Activated naive CD4-positive, alpha-beta T cell treated with anti-CD3 and anti-CD28 coated beads for 36 hours (primary cell): ENCODE results near the gene ZNF532. TPM values are rescaled to one million over a fixed set of nuclear protein-coding genes. Genes with fewer than 3 reads are reported as not detected.
"Not testable (repeated sequence)": the region's sequence is repeated elsewhere in the genome, so short reads cannot be mapped to it uniquely, and the experiment has no call there.

Experiments used
- CTCF ChIA-PET: fragments of 350-600 bp; sonication (Branson Sonifier 250); formaldehyde crosslinking; loops from one replicate; lab custom pipeline; 2021; ENCODE audit warnings: antibody characterized with exemption; lab: Charles Lee
- DNase-seq: peaks from one replicate; pipeline ENCODE4 v3.0.0-alpha.2; 2020
- H3K27ac Mint-ChIP-seq: one replicate; pipeline ENCODE4 v1.8.0; 2021; ENCODE audit warnings: mild to moderate bottlenecking, mixed read lengths
- H3K27me3 Mint-ChIP-seq: one replicate; pipeline ENCODE4 v1.8.0; 2021; ENCODE audit warnings: low read depth, mixed read lengths
- H3K36me3 Mint-ChIP-seq: one replicate; pipeline ENCODE4 v1.8.0; 2021; ENCODE audit warnings: low read depth, mixed read lengths
- H3K4me1 Mint-ChIP-seq: one replicate; pipeline ENCODE4 v1.8.0; 2021; ENCODE audit warnings: low read depth, mixed read lengths
- H3K4me3 Mint-ChIP-seq: one replicate; pipeline ENCODE4 v1.8.0; 2021; ENCODE audit warnings: mild to moderate bottlenecking, moderate library complexity, mixed read lengths
- H3K9me3 Mint-ChIP-seq: one replicate; pipeline ENCODE4 v1.8.0; 2021; ENCODE audit warnings: mixed read lengths
- intact Hi-C: fragments of 100-400 bp; cut with micrococcal nuclease; formaldehyde crosslinking; loops from one replicate; pipeline ENCODE4 v1.15.1; 2023
- total RNA-seq, 2 experiments: library from RNA; stranded (reverse); gene quantifications; one replicate each; pipeline ENCODE4 v1.2.3, GENCODE V29; 2021

ZNF532 gene
- total RNA-seq, 2 experiments from 2014 or later: 4.0 to 4.3 TPM

DNA sequence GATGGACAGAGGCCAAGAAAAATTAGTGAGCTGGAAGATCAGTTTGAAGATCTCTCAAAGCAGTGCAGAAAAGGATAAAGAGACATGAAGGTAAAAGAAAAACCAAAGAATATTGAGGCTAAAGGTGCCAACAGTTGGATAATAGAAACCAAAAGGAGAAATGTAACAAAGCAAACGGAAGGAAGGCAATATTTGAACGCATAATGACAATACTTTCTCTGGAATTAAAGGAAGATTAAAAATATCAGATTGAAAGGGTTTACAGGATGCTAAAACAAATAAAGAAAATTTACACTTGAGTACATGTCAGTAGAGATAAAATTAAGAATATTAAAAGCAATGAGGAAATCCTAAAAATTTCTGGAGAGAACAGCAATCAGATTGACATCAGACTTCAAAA is 149.1 kb downstream of the ZNF532 start:
- no peak overlapping the region for H3K4me3 Mint-ChIP-seq
- CTCF ChIA-PET: interaction anchor here (0.6 to 0.7 kb wide), 2 partner anchors 410 to 879 kb away, joined by 3 to 4 read pairs; no protein-coding TSS in a partner anchor
- peaks cover 12% of the 10 kb centered on the region for H3K27me3 Mint-ChIP-seq
- H3K9me3 Mint-ChIP-seq: peaks cover 8% of the 10 kb centered on the region
- no peak overlapping the region for H3K27ac Mint-ChIP-seq
- no peak for DNase-seq
- no peaks in the 10 kb centered on the region for H3K36me3 Mint-ChIP-seq
- intact Hi-C loops: no loop called here
- no peaks in the 10 kb centered on the region for H3K4me1 Mint-ChIP-seq

DNA sequence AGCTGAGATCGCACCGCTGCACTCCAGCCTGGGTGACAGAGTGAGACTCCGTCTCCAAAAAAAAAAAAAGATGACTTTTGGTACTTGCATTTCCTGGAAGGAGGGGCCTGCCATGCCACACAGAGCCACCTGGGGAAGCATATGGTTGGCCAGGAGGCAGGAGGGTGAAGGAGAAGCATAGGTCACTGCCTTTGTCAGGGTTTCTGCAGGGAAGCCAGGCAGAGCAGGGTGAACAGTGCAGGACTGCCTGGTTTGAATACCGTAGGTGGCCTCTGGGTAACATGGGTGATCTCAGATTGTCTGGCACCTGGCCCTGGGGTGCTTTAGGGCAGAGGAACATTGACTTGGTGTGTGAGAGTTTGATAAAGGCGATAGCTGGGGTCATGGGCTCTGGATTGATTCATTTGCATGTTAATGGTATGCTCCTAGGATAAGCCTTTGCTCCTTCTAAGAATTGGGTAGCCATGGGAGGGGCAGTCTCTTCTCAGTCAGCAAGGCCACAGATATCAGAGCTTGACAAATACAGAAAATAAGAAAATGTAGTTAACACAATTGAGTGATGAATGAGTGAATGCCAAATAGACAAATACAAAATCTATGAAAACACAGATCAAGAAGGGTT is 151.0 kb downstream of the ZNF532 start:
- Mint-ChIP-seq H3K36me3 (no peaks in the 10 kb centered on the region), H3K9me3 (peaks cover 10% of the 10 kb centered on the region), H3K4me1 (no peaks in the 10 kb centered on the region), H3K4me3 (no peak overlapping the region), H3K27me3 (peaks cover 12% of the 10 kb centered on the region), H3K27ac (no peak overlapping the region)
- no peak for DNase-seq
- CTCF ChIA-PET: no interaction called here
- intact Hi-C loops: no loop called here

DNA sequence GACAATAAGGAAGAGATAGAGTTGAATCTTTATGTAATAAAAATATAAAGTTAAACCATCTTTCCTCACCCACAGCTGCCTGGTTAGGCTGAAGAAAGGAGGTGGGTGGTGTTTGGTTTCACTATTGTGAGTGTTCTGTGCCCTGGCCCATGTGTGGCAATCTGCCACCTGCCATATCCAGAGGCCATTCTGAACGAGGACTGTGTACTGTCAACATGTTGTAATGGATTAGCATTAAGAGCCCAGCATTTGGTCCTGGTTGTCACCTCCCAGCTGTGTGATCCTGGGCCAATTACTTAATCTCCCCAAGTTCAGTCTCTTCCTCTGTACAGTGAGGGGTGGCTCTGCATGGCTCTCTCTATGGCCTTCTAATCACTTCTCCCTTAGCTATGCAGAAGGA is 156.8 kb downstream of the ZNF532 start:
- DNase-seq: no peak
- CTCF ChIA-PET: no interaction called here
- peaks cover 7% of the 10 kb centered on the region for H3K27me3 Mint-ChIP-seq

DNA sequence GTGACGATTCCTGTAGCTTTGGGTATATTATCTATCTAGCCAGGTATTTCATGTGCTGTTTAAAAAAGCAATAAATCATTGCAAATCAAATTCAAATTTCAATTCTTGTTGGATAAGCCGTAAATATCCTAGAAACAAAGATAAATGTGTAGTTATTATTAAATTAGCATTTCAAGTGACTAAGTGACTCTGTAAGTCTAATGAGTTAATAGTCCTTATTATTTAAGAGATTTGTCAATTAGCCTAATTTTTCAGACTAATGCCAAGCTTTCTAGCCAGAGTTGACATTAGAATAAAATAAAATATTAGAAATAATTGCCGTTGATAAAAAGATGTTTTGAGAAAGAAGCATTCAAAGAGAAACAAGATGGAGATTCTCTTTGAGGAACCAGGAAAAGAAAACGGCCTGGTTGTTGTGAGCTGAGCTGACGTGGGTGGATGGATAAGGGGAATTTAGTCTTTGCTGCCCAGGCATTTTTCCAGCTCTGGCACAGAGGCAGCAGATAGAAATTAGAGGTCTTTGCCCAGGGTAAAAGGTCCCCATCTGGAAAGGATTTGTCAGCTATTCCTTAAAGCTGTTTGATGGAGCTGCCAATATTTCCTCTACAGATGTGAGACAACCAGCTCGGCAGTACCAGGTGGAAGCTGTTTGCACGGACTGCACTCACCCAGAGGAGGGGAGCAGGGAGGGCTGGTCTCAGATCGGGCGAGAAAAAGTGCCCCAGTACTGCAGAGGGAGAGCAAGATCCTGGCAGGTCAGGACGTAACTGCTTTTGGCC is 157.7 kb downstream of the ZNF532 start:
- Mint-ChIP-seq H3K36me3 (no peaks in the 10 kb centered on the region), H3K27ac (no peak overlapping the region), H3K4me1 (no peaks in the 10 kb centered on the region), H3K4me3 (no peak overlapping the region), H3K9me3 (peaks cover 8% of the 10 kb centered on the region), H3K27me3 (peaks cover 7% of the 10 kb centered on the region)
- intact Hi-C loops: no loop called here
- CTCF ChIA-PET: interaction anchor here (0.6 kb wide), 1 partner anchor 23 kb away, joined by 4 read pairs; no protein-coding TSS in a partner anchor
- no peak for DNase-seq

More for the DNA sequence above, 156.8 kb downstream of the ZNF532 start:
- no peaks in the 10 kb centered on the region for H3K4me1 Mint-ChIP-seq
- no peak overlapping the region for H3K27ac Mint-ChIP-seq
- H3K36me3 Mint-ChIP-seq: no peaks in the 10 kb centered on the region
- peaks cover 10% of the 10 kb centered on the region for H3K9me3 Mint-ChIP-seq
- intact Hi-C loops: no loop called here
- H3K4me3 Mint-ChIP-seq: no peak overlapping the region

DNA sequence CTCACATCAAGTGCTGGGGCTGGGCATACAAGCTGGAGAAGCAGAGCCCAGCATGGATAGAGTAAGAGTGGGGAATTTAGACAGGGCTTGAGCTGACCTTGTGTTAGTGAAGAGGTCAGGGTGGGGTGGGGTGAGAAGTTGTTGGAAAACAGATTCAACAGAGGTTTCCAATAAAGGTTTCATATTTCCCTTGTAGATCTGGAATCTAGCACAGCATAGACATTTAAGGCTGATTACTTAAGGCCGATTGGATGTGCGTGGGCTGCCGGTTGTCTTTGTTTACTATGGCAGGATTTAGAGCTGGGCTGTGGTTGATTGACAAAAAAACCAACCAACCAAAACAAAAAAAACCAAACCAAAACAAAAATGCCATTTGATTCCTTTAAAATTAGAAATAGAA is 160.2 kb downstream of the ZNF532 start:
- intact Hi-C loops: no loop called here
- H3K27me3 Mint-ChIP-seq: peaks cover 3% of the 10 kb centered on the region
- H3K36me3 Mint-ChIP-seq: no peaks in the 10 kb centered on the region
- H3K4me1 Mint-ChIP-seq: no peaks in the 10 kb centered on the region
- no peak overlapping the region for H3K27ac Mint-ChIP-seq
- CTCF ChIA-PET: interaction anchor here (0.6 kb wide), 1 partner anchor 607 kb away, joined by 3 read pairs; no protein-coding TSS in a partner anchor
- H3K9me3 Mint-ChIP-seq: no peaks in the 10 kb centered on the region
- no peak overlapping the region for H3K4me3 Mint-ChIP-seq
- no peak for DNase-seq

DNA sequence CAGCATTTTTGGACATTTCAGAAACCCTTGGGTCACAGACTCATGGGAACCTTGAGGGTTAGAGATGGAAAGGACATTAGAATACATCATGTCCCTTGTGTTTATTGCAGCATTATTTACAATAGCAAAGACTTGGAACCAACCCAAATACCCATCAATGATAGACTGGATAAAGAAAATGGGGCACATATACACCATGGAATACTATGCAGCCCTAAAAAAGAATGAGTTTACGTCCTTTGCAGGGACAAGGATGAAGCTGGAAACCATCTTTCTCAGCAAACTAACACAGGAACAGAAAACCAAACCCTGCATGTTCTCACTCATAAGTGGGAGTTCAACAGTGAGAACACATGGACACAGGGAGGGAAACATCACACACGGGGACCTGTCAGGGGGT is 160.9 kb downstream of the ZNF532 start:
- H3K27ac Mint-ChIP-seq: not testable (repeated sequence)

DNA sequence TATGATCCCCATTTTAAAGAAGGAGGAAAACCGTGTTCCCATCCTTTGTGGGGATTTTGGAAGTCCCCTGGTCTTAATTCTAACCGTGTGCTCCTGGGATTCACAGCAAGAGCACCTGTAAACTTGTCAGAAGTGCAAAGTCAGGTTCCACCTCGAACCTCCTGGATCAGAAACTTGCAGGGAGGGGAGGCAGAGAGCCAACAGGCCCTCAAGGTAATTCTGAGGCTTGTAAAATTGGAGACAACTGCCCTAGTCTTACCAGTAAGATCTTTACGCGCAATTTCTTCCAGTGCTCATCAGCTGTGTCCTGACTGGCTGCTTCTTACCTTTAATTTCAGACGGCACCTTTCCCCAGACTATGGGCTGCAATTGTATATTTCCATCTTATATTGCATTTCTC is 161.7 kb downstream of the ZNF532 start:
- Mint-ChIP-seq H3K36me3 (no peaks in the 10 kb centered on the region), H3K27ac (no peak overlapping the region), H3K4me1 (no peaks in the 10 kb centered on the region), H3K27me3 (peaks cover 3% of the 10 kb centered on the region), H3K4me3 (no peak overlapping the region), H3K9me3 (no peaks in the 10 kb centered on the region)
- intact Hi-C loops: no loop called here
- CTCF ChIA-PET: interaction anchor here (1.0 kb wide), 1 partner anchor 44 kb away, joined by 5 read pairs; no protein-coding TSS in a partner anchor
- DNase-seq: no peak

More for the DNA sequence above, 160.9 kb downstream of the ZNF532 start:
- DNase-seq, H3K36me3 Mint-ChIP-seq, intact Hi-C loops, H3K4me3 Mint-ChIP-seq, CTCF ChIA-PET, H3K4me1 Mint-ChIP-seq, H3K9me3 Mint-ChIP-seq, H3K27me3 Mint-ChIP-seq: not testable (repeated sequence)

DNA sequence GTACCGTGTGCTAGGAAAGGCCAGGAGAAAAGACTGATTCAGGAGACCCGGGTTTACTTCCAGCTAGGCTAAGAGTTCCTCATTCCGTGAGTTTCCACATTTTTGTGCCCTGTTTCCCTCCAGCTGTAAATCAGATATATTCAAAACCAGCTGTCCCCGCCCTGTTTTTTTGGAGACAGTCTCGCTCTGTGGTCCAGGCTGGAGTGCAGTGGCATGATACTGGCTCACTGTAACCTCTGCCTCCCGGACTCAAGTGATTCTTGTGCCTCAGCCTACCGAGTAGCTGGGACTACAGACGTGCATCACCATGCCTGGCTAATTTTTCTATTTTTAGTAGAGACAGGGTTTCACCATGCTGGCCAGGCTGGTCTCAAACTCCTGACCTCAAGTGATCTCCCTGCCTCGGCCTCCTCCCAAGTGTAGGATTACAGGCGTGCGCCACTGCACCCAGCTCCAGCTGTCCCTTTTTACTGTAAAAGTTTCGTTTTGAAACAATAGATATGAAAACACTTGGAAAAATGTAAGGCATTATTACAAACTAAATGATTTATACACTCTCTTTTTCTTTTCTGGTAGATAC is 162.2 kb downstream of the ZNF532 start:
- CTCF ChIA-PET: interaction anchor here (1.0 kb wide), 1 partner anchor 43 kb away, joined by 5 read pairs; no protein-coding TSS in a partner anchor
- intact Hi-C loops: no loop called here
- peaks cover 5% of the 10 kb centered on the region for H3K27me3 Mint-ChIP-seq
- no peak overlapping the region for H3K4me3 Mint-ChIP-seq
- no peaks in the 10 kb centered on the region for H3K4me1 Mint-ChIP-seq
- no peak for DNase-seq
- H3K9me3 Mint-ChIP-seq: no peaks in the 10 kb centered on the region
- H3K36me3 Mint-ChIP-seq: no peaks in the 10 kb centered on the region
- H3K27ac Mint-ChIP-seq: no peak overlapping the region

DNA sequence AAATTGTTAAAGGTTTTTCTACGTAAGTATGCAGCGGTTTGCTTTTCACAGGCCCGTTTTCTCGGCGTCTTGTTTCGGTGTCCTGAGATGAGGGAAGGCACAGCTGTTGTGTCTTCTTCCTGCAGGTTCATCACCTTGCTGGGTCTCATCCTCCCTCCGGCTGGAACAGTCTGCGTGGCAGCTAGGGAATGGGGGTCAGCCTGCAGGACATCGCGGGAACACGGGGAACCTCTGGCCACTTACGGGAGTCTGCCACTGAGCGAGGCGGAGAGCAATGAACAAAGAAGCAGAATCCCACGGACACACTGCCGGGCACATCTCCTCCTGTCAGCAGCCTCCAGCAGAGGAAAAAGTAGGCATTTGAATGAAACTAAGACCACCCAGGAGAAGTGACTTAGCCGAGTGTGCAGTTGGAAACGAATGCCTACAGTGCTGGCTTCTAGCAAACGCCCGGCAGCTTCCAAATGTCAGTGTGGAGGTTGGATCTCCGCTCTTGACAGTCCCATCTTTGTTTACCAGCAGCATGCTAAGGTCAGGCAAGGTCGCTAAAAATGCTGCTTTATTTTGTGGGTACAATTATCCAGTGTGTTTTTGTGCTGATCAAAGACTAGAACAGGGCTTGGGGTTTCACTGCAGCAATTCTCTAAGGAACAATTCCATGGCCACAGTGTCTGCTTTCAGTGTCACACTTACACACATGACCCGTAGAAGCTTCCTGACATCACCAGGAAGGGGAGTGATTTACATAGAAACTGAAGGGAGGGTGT is 165.2 kb downstream of the ZNF532 start:
- Mint-ChIP-seq H3K9me3 (no peaks in the 10 kb centered on the region), H3K4me1 (no peaks in the 10 kb centered on the region), H3K4me3 (no peak overlapping the region), H3K36me3 (no peaks in the 10 kb centered on the region), H3K27me3 (peaks cover 7% of the 10 kb centered on the region), H3K27ac (no peak overlapping the region)
- intact Hi-C loops: no loop called here
- DNase-seq: no peak
- CTCF ChIA-PET: no interaction called here

DNA sequence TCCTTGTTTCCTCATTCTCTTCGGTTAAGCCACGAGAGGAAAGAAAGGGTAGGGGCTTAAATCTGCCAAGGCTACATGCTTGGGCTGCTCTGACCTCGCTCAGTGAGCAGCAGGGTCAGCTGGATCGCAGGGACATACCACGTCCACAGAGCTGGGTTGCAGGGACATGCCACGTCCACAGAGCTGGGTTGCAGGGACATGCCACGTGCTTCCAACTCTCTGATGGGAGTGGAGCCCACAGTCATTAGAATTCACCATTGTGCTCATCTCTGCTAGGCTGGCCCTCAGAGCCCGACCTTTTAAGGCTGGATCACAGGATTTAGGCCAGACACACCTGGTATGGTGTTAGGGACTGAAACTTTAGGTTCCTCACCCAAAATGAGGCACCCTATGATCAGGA is 167.6 kb downstream of the ZNF532 start:
- intact Hi-C loops: no loop called here
- Mint-ChIP-seq H3K27me3 (peaks cover 5% of the 10 kb centered on the region), H3K27ac (no peak overlapping the region), H3K36me3 (no peaks in the 10 kb centered on the region), H3K4me3 (no peak overlapping the region), H3K9me3 (no peaks in the 10 kb centered on the region), H3K4me1 (no peaks in the 10 kb centered on the region)
- DNase-seq: no peak
- CTCF ChIA-PET: interaction anchor here (1.0 kb wide), 1 partner anchor 52 kb away, joined by 4 read pairs; no protein-coding TSS in a partner anchor

DNA sequence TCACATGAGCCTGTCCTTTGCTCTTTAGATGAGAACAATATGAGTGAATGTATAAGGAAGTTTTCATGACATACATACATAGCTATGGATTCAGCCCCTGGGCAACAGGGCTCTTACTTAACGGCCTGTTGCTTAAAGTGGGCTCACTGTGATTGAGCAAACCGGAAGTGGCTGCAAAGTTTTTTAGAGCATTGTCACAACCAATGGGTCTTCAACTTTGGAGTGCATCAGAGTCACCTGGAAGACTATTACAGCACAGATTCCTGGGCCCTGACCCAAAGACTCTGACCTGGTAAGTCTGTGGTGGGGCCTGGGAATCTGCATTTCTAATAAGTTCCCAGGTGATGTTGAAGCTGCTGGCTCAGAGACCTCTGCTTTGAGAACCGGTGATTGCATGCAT is 168.7 kb downstream of the ZNF532 start:
- Mint-ChIP-seq H3K27me3 (peaks cover 5% of the 10 kb centered on the region), H3K4me1 (peaks cover 6% of the 10 kb centered on the region), H3K9me3 (peaks cover 5% of the 10 kb centered on the region), H3K36me3 (no peaks in the 10 kb centered on the region), H3K4me3 (no peak overlapping the region), H3K27ac (no peak overlapping the region)
- DNase-seq: no peak
- CTCF ChIA-PET: interaction anchor here (1.0 kb wide), 1 partner anchor 51 kb away, joined by 4 read pairs; no protein-coding TSS in a partner anchor
- intact Hi-C loops: no loop called here

DNA sequence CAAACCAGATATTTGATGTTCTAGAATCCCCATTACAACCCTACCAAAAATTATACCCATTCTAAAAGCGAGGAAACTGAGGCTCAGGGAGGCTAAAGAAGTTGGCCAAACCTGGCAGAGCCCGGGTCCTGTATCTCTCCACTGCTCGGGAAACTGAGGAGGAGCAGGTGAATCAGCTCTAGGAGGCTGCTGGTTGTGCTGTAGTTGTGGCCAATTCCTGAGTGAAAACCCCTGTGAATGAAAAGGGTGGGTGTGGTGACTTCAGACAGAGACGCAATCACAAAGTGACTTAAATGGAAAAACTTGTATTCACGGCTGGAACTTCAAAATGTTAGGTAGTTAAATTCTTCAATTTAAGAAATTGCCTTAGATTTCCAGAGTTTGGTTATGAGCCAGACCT is 169.3 kb downstream of the ZNF532 start:
- H3K4me1 Mint-ChIP-seq: peaks cover 8% of the 10 kb centered on the region
- H3K9me3 Mint-ChIP-seq: peaks cover 7% of the 10 kb centered on the region
- H3K36me3 Mint-ChIP-seq: no peaks in the 10 kb centered on the region
- H3K4me3 Mint-ChIP-seq: no peak overlapping the region
- CTCF ChIA-PET: no interaction called here
- intact Hi-C loops: no loop called here
- H3K27ac Mint-ChIP-seq: no peak overlapping the region
- no peak for DNase-seq
- H3K27me3 Mint-ChIP-seq: peaks cover 5% of the 10 kb centered on the region
